GM13977 (cell line): ENCODE results near the gene PLAC9.

Source experiments
- DNase-seq: peaks from one replicate; pipeline ENCODE4 v3.0.0; 2012; ENCODE audit warnings: low spot score
- CTCF ChIP-seq: IDR thresholded peaks from 2 replicates; pipeline ENCODE4 v1.5.1; 2012; ENCODE audit warnings: mild to moderate bottlenecking, control low read depth; ENCODE audit not compliant: insufficient read depth; ENCODE audit errors: extremely low read depth, missing control alignments
- in situ Hi-C: fragments of 300-500 bp; cut with MboI; formaldehyde crosslinking; loops from one replicate; pipeline ENCODE4 v1.12.0; 2022; ENCODE audit warnings: low sequenced_read_pairs, low pct_unique_long_range_greater_than_20kb, mixed read lengths, inconsistent platforms; ENCODE audit not compliant: unreplicated experiment

Gene PLAC9

GRCh38 chr10:80182986-80183385 is 50.5 kb downstream of the PLAC9 start:
- DNase-seq, result no peak
- no peak for TF ChIP-seq CTCF
- in situ Hi-C loops, result no loop called here

- in situ Hi-C loops, result no loop called here
- no peak for TF ChIP-seq CTCF
- DNase-seq, result no peak
These were observed 50.9 kb downstream of the PLAC9 start for GRCh38 chr10:80183436-80183835.

GRCh38 chr10:80184291-80184690 is 51.8 kb downstream of the PLAC9 start:
- in situ Hi-C loops, result no loop called here
- DNase-seq, result no peak
- TF ChIP-seq CTCF, result no peak

- DNase-seq, result no peak
- no peak for TF ChIP-seq CTCF
- in situ Hi-C loops, result no loop called here
These were observed 53.2 kb downstream of the PLAC9 start for GRCh38 chr10:80185578-80186299.

- in situ Hi-C loops, result no loop called here
- no peak for TF ChIP-seq CTCF
- no peak for DNase-seq
These were observed 54.0 kb downstream of the PLAC9 start for GRCh38 chr10:80186364-80187012.

- no peak for TF ChIP-seq CTCF
- in situ Hi-C loops, result no loop called here
- no peak for DNase-seq
These were observed 54.5 kb downstream of the PLAC9 start for GRCh38 chr10:80187060-80187459.
